ENCODE results near the gene MDM2. TPM values are rescaled to one million over a fixed set of nuclear protein-coding genes. Genes with fewer than 3 reads are reported as not detected.

Gene MDM2
- total RNA-seq, 1 experiment from 2014 or later = 95.2 TPM

DNA sequence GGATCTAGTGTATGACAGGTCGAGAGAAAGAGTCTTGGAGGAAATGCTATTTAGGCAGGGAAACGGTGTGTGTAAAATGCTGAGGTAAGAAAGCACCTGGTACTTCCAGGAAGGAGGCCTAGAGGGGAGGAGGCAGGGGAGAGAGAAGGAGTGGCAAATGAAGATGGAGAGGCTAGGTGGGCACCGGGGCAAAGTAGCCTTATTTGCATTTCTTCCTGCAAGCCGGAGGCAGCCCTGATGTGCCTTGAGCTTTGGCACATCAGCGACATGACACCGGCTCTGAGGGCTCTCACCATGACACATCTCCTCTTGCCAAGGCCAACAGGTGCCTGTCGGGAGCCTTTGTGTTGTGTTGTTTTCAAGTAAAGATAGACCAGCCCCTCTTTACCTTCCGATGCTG is 63.4 kb downstream of the MDM2 start:
- ChIA-PET POLR2A (ENCODE audit: unreplicated experiment) (no interaction called here), CTCF (no interaction called here)
- Histone ChIP-seq H3K27ac (no peak overlapping the region), H3K36me3 (ENCODE audit: low read depth) (no peaks in the 10 kb centered on the region), H2AFZ (no peak overlapping the region), H3K9me2 (ENCODE audit: insufficient read depth) (no peaks in the 10 kb centered on the region), H3F3A (ENCODE audit: insufficient read depth, low read depth) (no peaks in the 10 kb centered on the region), H3K4me1 (replicated peaks; ENCODE audit: insufficient read depth) (no peaks in the 10 kb centered on the region), H4K20me1 (ENCODE audit: insufficient read depth) (no peaks in the 10 kb centered on the region), H3K4me2 (no peak overlapping the region), H3K79me2 (ENCODE audit: low read depth) (no peaks in the 10 kb centered on the region), H3K27me3 (ENCODE audit: insufficient read depth, low read depth) (no peaks in the 10 kb centered on the region), H3K4me3 (no peak overlapping the region), H3K9me3 (ENCODE audit: insufficient read depth, low read depth) (no peaks in the 10 kb centered on the region)
- no peak for DNase-seq
- no TSS peak for BruUV-seq (replicated peaks)
- intact Hi-C loops (cut with micrococcal nuclease; ENCODE audit: unreplicated experiment) = no loop called here
- TF ChIP-seq, protein P1, sequence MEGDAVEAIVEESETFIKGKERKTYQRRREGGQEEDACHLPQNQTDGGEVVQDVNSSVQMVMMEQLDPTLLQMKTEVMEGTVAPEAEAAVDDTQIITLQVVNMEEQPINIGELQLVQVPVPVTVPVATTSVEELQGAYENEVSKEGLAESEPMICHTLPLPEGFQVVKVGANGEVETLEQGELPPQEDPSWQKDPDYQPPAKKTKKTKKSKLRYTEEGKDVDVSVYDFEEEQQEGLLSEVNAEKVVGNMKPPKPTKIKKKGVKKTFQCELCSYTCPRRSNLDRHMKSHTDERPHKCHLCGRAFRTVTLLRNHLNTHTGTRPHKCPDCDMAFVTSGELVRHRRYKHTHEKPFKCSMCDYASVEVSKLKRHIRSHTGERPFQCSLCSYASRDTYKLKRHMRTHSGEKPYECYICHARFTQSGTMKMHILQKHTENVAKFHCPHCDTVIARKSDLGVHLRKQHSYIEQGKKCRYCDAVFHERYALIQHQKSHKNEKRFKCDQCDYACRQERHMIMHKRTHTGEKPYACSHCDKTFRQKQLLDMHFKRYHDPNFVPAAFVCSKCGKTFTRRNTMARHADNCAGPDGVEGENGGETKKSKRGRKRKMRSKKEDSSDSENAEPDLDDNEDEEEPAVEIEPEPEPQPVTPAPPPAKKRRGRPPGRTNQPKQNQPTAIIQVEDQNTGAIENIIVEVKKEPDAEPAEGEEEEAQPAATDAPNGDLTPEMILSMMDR (conservative IDR thresholded peaks at IDR 0.05) = no peak
- no peak for TF ChIP-seq EZH2 (IDR thresholded peaks at IDR 0.05; ENCODE audit: low read depth)

DNA sequence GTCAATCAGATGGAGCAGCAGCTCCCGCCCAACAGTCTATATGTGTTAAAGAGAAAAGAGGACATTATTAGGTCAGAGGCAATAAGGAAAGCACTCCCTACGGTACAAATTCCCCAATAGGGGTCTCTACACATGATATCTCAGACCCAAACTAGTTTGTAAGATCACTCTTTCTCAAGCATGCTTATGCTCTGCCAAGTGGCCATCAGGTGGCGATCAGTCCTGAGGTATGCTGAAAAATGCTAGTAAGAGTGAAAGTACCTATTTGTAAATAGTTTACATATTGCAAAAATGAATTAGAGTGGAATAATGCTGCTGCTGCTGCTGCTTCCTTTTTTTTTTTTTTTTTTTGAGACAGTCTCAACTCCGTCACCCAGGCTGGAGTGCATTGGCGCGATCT is 63.9 kb downstream of the MDM2 start:
- Histone ChIP-seq H3K36me3 (ENCODE audit: low read depth) (no peaks in the 10 kb centered on the region), H3K27ac (no peak overlapping the region), H3K4me1 (replicated peaks; ENCODE audit: insufficient read depth) (no peaks in the 10 kb centered on the region), H2AFZ (no peak overlapping the region), H3K4me2 (no peak overlapping the region), H3K79me2 (ENCODE audit: low read depth) (no peaks in the 10 kb centered on the region), H4K20me1 (ENCODE audit: insufficient read depth) (no peaks in the 10 kb centered on the region), H3K27me3 (ENCODE audit: insufficient read depth, low read depth) (no peaks in the 10 kb centered on the region), H3K9me2 (ENCODE audit: insufficient read depth) (no peaks in the 10 kb centered on the region), H3K4me3 (no peak overlapping the region), H3F3A (ENCODE audit: insufficient read depth, low read depth) (no peaks in the 10 kb centered on the region), H3K9me3 (ENCODE audit: insufficient read depth, low read depth) (no peaks in the 10 kb centered on the region)
- ChIA-PET CTCF (no interaction called here), POLR2A (ENCODE audit: unreplicated experiment) (no interaction called here)
- BruUV-seq (replicated peaks) = no TSS peak
- intact Hi-C loops (cut with micrococcal nuclease; ENCODE audit: unreplicated experiment) = loop anchor here (1.0 kb wide), 1 partner anchor 198 kb away; no protein-coding TSS in a partner anchor
- peak in 1 of 2 experiments; percentile 8 for DNase-seq
- TF ChIP-seq, protein P1 (conservative IDR thresholded peaks at IDR 0.05) = peak; percentile 42; the same call in 1 of the 2 replicates
- no peak for TF ChIP-seq EZH2 (IDR thresholded peaks at IDR 0.05; ENCODE audit: low read depth)

DNA sequence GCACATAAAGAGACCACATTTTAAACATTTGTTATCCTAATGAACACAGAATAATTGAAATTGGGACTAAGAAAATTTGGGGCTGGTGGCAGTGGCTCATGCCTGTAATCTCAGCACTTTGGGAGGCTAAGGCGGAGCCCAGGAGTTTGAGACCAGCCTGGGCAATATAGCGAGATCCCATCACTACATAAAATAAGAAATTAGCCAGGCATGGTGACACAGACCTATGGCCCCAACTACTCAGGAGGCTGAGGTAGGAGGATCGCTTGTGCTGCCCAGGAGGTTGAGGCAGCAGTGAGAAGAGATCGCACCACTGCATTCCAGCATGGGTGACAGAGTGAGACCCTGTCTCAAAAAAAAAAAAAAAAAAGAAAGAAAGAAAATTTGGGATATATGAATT is 65.3 kb downstream of the MDM2 start:
- DNase-seq = no peak
- H3F3A ChIP-seq (ENCODE audit: insufficient read depth, low read depth) = no peaks in the 10 kb centered on the region
- no peaks in the 10 kb centered on the region for H3K9me3 ChIP-seq (ENCODE audit: insufficient read depth, low read depth)
- H3K4me1 ChIP-seq (replicated peaks; ENCODE audit: insufficient read depth) = no peaks in the 10 kb centered on the region
- no peak overlapping the region for H3K4me3 ChIP-seq
- H3K27ac ChIP-seq = no peak overlapping the region
- TF ChIP-seq EZH2 (IDR thresholded peaks at IDR 0.05; ENCODE audit: low read depth) = no peak
- TF ChIP-seq, protein P1 (conservative IDR thresholded peaks at IDR 0.05) = no peak
- H3K9me2 ChIP-seq (ENCODE audit: insufficient read depth) = no peaks in the 10 kb centered on the region
- no peak overlapping the region for H3K4me2 ChIP-seq
- no peaks in the 10 kb centered on the region for H3K79me2 ChIP-seq (ENCODE audit: low read depth)
- no TSS peak for BruUV-seq (replicated peaks)
- H3K27me3 ChIP-seq (ENCODE audit: insufficient read depth, low read depth) = no peaks in the 10 kb centered on the region
- ChIA-PET POLR2A (ENCODE audit: unreplicated experiment) (no interaction called here), CTCF (no interaction called here)
- intact Hi-C loops (cut with micrococcal nuclease; ENCODE audit: unreplicated experiment) = no loop called here
- H3K36me3 ChIP-seq (ENCODE audit: low read depth) = no peaks in the 10 kb centered on the region
- no peak overlapping the region for H2AFZ ChIP-seq
- no peaks in the 10 kb centered on the region for H4K20me1 ChIP-seq (ENCODE audit: insufficient read depth)
